Activated CD4-positive, alpha-beta memory T cell treated with anti-CD3 and anti-CD28 coated beads for 36 hours (primary cell): Measurements from ENCODE around the gene PI4KA. TPM values are rescaled to one million over a fixed set of nuclear protein-coding genes. Genes with fewer than 3 reads are reported as not detected.

ENCODE experiments used
- CTCF ChIA-PET: fragments of 350-600 bp; sonication (Branson Sonifier 250); formaldehyde crosslinking; loops from one replicate; lab custom pipeline; 2021; ENCODE audit warnings: antibody characterized with exemption, inconsistent platforms; lab: Charles Lee
- POLR2A ChIA-PET: fragments of 350-600 bp; sonication (Branson Sonifier 250); formaldehyde crosslinking; loops from one replicate; lab custom pipeline; 2021; ENCODE audit warnings: antibody characterized with exemption; lab: Charles Lee
- DNase-seq: peaks from one replicate; pipeline ENCODE4 v3.0.0-alpha.2; 2020
- H3K27ac Mint-ChIP-seq: one replicate; pipeline ENCODE4 v1.8.0; 2021; ENCODE audit warnings: mixed read lengths
- H3K27me3 Mint-ChIP-seq: one replicate; pipeline ENCODE4 v1.8.0; 2021; ENCODE audit warnings: mixed read lengths
- H3K36me3 Mint-ChIP-seq: one replicate; pipeline ENCODE4 v1.8.0; 2021; ENCODE audit warnings: mixed read lengths
- H3K4me1 Mint-ChIP-seq: one replicate; pipeline ENCODE4 v1.8.0; 2021; ENCODE audit warnings: low read depth, mixed read lengths
- H3K4me3 Mint-ChIP-seq: one replicate; pipeline ENCODE4 v1.8.0; 2021; ENCODE audit warnings: mild to moderate bottlenecking, mixed read lengths
- H3K9me3 Mint-ChIP-seq: one replicate; pipeline ENCODE4 v1.8.0; 2021; ENCODE audit warnings: mixed read lengths
- intact Hi-C: fragments of 100-400 bp; cut with micrococcal nuclease; formaldehyde crosslinking; loops from one replicate; pipeline ENCODE4 v1.15.1; 2023
- total RNA-seq, 2 experiments: library from RNA; stranded (reverse); gene quantifications; one replicate each; pipeline ENCODE4 v1.2.3, GENCODE V29; 2021

Gene PI4KA
- total RNA-seq, 2 experiments from 2014 or later = 57.9 to 58.9 TPM

- POLR2A ChIA-PET = no interaction called here
- Mint-ChIP-seq H3K27ac (no peak overlapping the region), H3K36me3 (peaks cover 7% of the 10 kb centered on the region), H3K4me1 (peaks cover 14% of the 10 kb centered on the region), H3K4me3 (no peak overlapping the region), H3K27me3 (no peaks in the 10 kb centered on the region), H3K9me3 (no peaks in the 10 kb centered on the region)
- CTCF ChIA-PET = interaction anchor here (0.9 to 2.8 kb wide), 2 partner anchors 11 to 31 kb away, joined by 3 to 16 read pairs; no protein-coding TSS in a partner anchor
- intact Hi-C loops = no loop called here
- no peak for DNase-seq
These were observed 105.7 kb downstream of the PI4KA start for GRCh38 chr22:20752873-20753272.

- H3K4me1 Mint-ChIP-seq = peaks cover 14% of the 10 kb centered on the region
- H3K36me3 Mint-ChIP-seq = peaks cover 7% of the 10 kb centered on the region
- H3K4me3 Mint-ChIP-seq = no peak overlapping the region
- intact Hi-C loops = no loop called here
- ChIA-PET POLR2A (no interaction called here), CTCF (interaction anchor here (0.9 to 2.8 kb wide), 2 partner anchors 10 to 32 kb away, joined by 3 to 16 read pairs; no protein-coding TSS in a partner anchor)
- DNase-seq = no peak
- no peak overlapping the region for H3K27ac Mint-ChIP-seq
- no peaks in the 10 kb centered on the region for H3K27me3 Mint-ChIP-seq
- no peaks in the 10 kb centered on the region for H3K9me3 Mint-ChIP-seq
These were observed 106.4 kb downstream of the PI4KA start for GRCh38 chr22:20752104-20752741.

- ChIA-PET CTCF (interaction anchor here (1.2 kb wide), 1 partner anchor 9 kb away, joined by 6 read pairs; no protein-coding TSS in a partner anchor), POLR2A (no interaction called here)
- H3K36me3 Mint-ChIP-seq = peaks cover 10% of the 10 kb centered on the region
- H3K4me3 Mint-ChIP-seq = no peak overlapping the region
- H3K9me3 Mint-ChIP-seq = no peaks in the 10 kb centered on the region
- no peak overlapping the region for H3K27ac Mint-ChIP-seq
- H3K27me3 Mint-ChIP-seq = no peaks in the 10 kb centered on the region
- no peak for DNase-seq
- H3K4me1 Mint-ChIP-seq = peaks cover 14% of the 10 kb centered on the region
- intact Hi-C loops = no loop called here
These were observed 107.3 kb downstream of the PI4KA start for GRCh38 chr22:20751185-20751851.

GRCh38 chr22:20750461-20751184 lies 108.0 kb downstream of the PI4KA start:
- POLR2A ChIA-PET = no interaction called here
- peaks cover 10% of the 10 kb centered on the region for H3K36me3 Mint-ChIP-seq
- H3K27ac Mint-ChIP-seq = peak overlapping the region; percentile 56
- H3K4me1 Mint-ChIP-seq = peaks cover 14% of the 10 kb centered on the region
- no peaks in the 10 kb centered on the region for H3K9me3 Mint-ChIP-seq
- H3K4me3 Mint-ChIP-seq = no peak overlapping the region
- peak; percentile 71 for DNase-seq
- CTCF ChIA-PET = interaction anchor here (1.2 kb wide), 1 partner anchor 9 kb away, joined by 6 read pairs; no protein-coding TSS in a partner anchor
- intact Hi-C loops = loop anchor here (1.0 kb wide), 1 partner anchor 31 kb away; no protein-coding TSS in a partner anchor
- no peaks in the 10 kb centered on the region for H3K27me3 Mint-ChIP-seq

- no peak overlapping the region for H3K27ac Mint-ChIP-seq
- ChIA-PET POLR2A (no interaction called here), CTCF (interaction anchor here (1.9 kb wide), 1 partner anchor 34 kb away, joined by 7 read pairs; no protein-coding TSS in a partner anchor)
- intact Hi-C loops = no loop called here
- H3K9me3 Mint-ChIP-seq = no peaks in the 10 kb centered on the region
- H3K4me1 Mint-ChIP-seq = peaks cover 14% of the 10 kb centered on the region
- H3K4me3 Mint-ChIP-seq = no peak overlapping the region
- DNase-seq = no peak
- peaks cover 10% of the 10 kb centered on the region for H3K36me3 Mint-ChIP-seq
- H3K27me3 Mint-ChIP-seq = no peaks in the 10 kb centered on the region
These were observed 109.2 kb downstream of the PI4KA start for GRCh38 chr22:20749453-20749852.

- H3K4me1 Mint-ChIP-seq = peaks cover 14% of the 10 kb centered on the region
- POLR2A ChIA-PET = no interaction called here
- H3K36me3 Mint-ChIP-seq = peaks cover 10% of the 10 kb centered on the region
- no peak overlapping the region for H3K4me3 Mint-ChIP-seq
- no peak for DNase-seq
- CTCF ChIA-PET = interaction anchor here (1.9 kb wide), 1 partner anchor 35 kb away, joined by 7 read pairs; no protein-coding TSS in a partner anchor
- H3K27me3 Mint-ChIP-seq = no peaks in the 10 kb centered on the region
- intact Hi-C loops = no loop called here
- no peak overlapping the region for H3K27ac Mint-ChIP-seq
- H3K9me3 Mint-ChIP-seq = no peaks in the 10 kb centered on the region
These were observed 109.7 kb downstream of the PI4KA start for GRCh38 chr22:20748731-20749428.

- Mint-ChIP-seq H3K9me3 (no peaks in the 10 kb centered on the region), H3K4me3 (no peak overlapping the region), H3K27ac (no peak overlapping the region), H3K27me3 (no peaks in the 10 kb centered on the region), H3K4me1 (peaks cover 14% of the 10 kb centered on the region), H3K36me3 (peaks cover 10% of the 10 kb centered on the region)
- ChIA-PET POLR2A (no interaction called here), CTCF (interaction anchor here (1.9 kb wide), 1 partner anchor 36 kb away, joined by 7 read pairs; no protein-coding TSS in a partner anchor)
- DNase-seq = no peak
- intact Hi-C loops = no loop called here
These were observed 110.5 kb downstream of the PI4KA start for GRCh38 chr22:20748082-20748481.

- POLR2A ChIA-PET = no interaction called here
- Mint-ChIP-seq H3K4me1 (peaks cover 14% of the 10 kb centered on the region), H3K27ac (no peak overlapping the region), H3K36me3 (peaks cover 7% of the 10 kb centered on the region), H3K9me3 (no peaks in the 10 kb centered on the region), H3K4me3 (no peak overlapping the region), H3K27me3 (no peaks in the 10 kb centered on the region)
- intact Hi-C loops = no loop called here
- CTCF ChIA-PET = interaction anchor here (0.9 to 1.2 kb wide), 2 partner anchors 37 to 141 kb away, joined by 3 read pairs; no protein-coding TSS in a partner anchor
- no peak for DNase-seq
These were observed 111.4 kb downstream of the PI4KA start for GRCh38 chr22:20747223-20747622.

GRCh38 chr22:20746431-20747189 lies 112.0 kb downstream of the PI4KA start:
- Mint-ChIP-seq H3K4me1 (peaks cover 14% of the 10 kb centered on the region), H3K36me3 (peaks cover 9% of the 10 kb centered on the region), H3K27me3 (no peaks in the 10 kb centered on the region), H3K27ac (no peak overlapping the region), H3K4me3 (no peak overlapping the region), H3K9me3 (no peaks in the 10 kb centered on the region)
- ChIA-PET POLR2A (no interaction called here), CTCF (interaction anchor here (0.9 to 1.2 kb wide), 2 partner anchors 37 to 141 kb away, joined by 3 read pairs; no protein-coding TSS in a partner anchor)
- intact Hi-C loops = no loop called here
- DNase-seq = no peak

GRCh38 chr22:20745119-20745518 lies 113.5 kb downstream of the PI4KA start:
- H3K4me3 Mint-ChIP-seq = no peak overlapping the region
- no peak for DNase-seq
- H3K9me3 Mint-ChIP-seq = no peaks in the 10 kb centered on the region
- H3K36me3 Mint-ChIP-seq = peaks cover 14% of the 10 kb centered on the region
- peaks cover 7% of the 10 kb centered on the region for H3K4me1 Mint-ChIP-seq
- H3K27ac Mint-ChIP-seq = no peak overlapping the region
- ChIA-PET CTCF (no interaction called here), POLR2A (interaction anchor here (0.7 kb wide), 1 partner anchor 18 kb away, joined by 3 read pairs; no protein-coding TSS in a partner anchor)
- no peaks in the 10 kb centered on the region for H3K27me3 Mint-ChIP-seq
- intact Hi-C loops = no loop called here

- CTCF ChIA-PET = no interaction called here
- intact Hi-C loops = loop anchor here (5.0 kb wide), 1 partner anchor 327 kb away; no protein-coding TSS in a partner anchor
These were observed 114.2 kb downstream of the PI4KA start for GRCh38 chr22:20744456-20744855.

More at GRCh38 chr22:20744456-20744855, 114.2 kb downstream of the PI4KA start:
- Mint-ChIP-seq H3K4me1 (peaks cover 5% of the 10 kb centered on the region), H3K27me3 (no peaks in the 10 kb centered on the region), H3K36me3 (peaks cover 15% of the 10 kb centered on the region), H3K27ac (no peak overlapping the region), H3K4me3 (no peak overlapping the region), H3K9me3 (no peaks in the 10 kb centered on the region)
- no peak for DNase-seq
- POLR2A ChIA-PET = no interaction called here
